Transverse colon (tissue), 4 donors: ENCODE data around the gene CFAP54. TPM values are rescaled to one million over a fixed set of nuclear protein-coding genes. Genes with fewer than 3 reads are reported as not detected.

Source experiments
- DNase-seq: peaks from one replicate; pipeline ENCODE4 v3.0.0-alpha.2; 2019
- H3K27ac ChIP-seq, 4 donors: fragments of 200-600 bp; sonication (generic); 2 replicates each; pipeline ENCODE4 v1.5.1; 2016 to 2018; ENCODE audit warnings: inconsistent platforms in 4 of 4
- H3K27me3 ChIP-seq: fragments of 200-600 bp; sonication (generic); 2 replicates; pipeline ENCODE4 v1.5.1; 2017; ENCODE audit warnings: inconsistent platforms
- H3K36me3 ChIP-seq, 4 donors: fragments of 200-600 bp; sonication (generic); 2 replicates each; pipeline ENCODE4 v1.5.1; 2017 to 2019; ENCODE audit warnings: inconsistent platforms in 4 of 4
- H3K4me1 ChIP-seq, 4 donors: fragments of 200-600 bp; sonication (generic); 2 replicates each; pipeline ENCODE4 v1.5.1; 2017 to 2020; ENCODE audit warnings: inconsistent platforms in 4 of 4
- H3K4me3 ChIP-seq, 4 donors: fragments of 200-600 bp; sonication (generic); 1 replicate in 1 of 4; 2 replicates in 3 of 4; pipeline versions ENCODE4 v1.5.1 to v1.6.1; 2017 to 2019; ENCODE audit warnings: inconsistent platforms in 4 of 4
- H3K9me3 ChIP-seq, 2 donors: fragments of 200-600 bp; sonication (generic); 2 replicates each; pipeline ENCODE4 v1.5.1; 2017 to 2019; ENCODE audit warnings: inconsistent platforms in 2 of 2
- EP300 ChIP-seq: sonication (generic); formaldehyde crosslinking; IDR thresholded peaks from one replicate; pipeline ENCODE4 v1.6.1; 2017; ENCODE audit warnings: antibody characterized with exemption, low read depth
- POLR2A ChIP-seq: fragments of 450-650 bp; IDR thresholded peaks from one replicate; pipeline ENCODE4 v1.6.1; 2016; ENCODE audit warnings: antibody characterized with exemption, mild to moderate bottlenecking, moderate library complexity
- POLR2AphosphoS5 ChIP-seq, 3 donors: sonication (generic); formaldehyde crosslinking; IDR thresholded peaks; one replicate each; pipeline ENCODE4 v1.6.1; 2016; ENCODE audit warnings: antibody characterized with exemption in 3 of 3
- whole genome bisulfite sequencing, 2 donors: methylation state at CpG; one replicate each; pipeline ENCODE4 v1.1.5; 2018; ENCODE audit warnings: low coverage in 1 of 2; 5-methylcytosine and 5-hydroxymethylcytosine counted together
- in situ Hi-C, 4 donors: fragments of 200-750 bp; cut with MboI; loops; one replicate each; pipeline versions ENCODE4 v1.15.0 to v1.15.1; 2017; ENCODE audit warnings: low sequenced_read_pairs in 3 of 4, low pct_ligation_motif_present in 1 of 4, low pct_unique_long_range_greater_than_20kb in 1 of 4
- intact Hi-C: fragments of 100-400 bp; cut with DNase I; formaldehyde crosslinking; loops from one replicate; pipeline ENCODE4 v1.15.1; 2023; ENCODE audit warnings: low total_unique reads
- total RNA-seq, 4 donors: library from RNA; depleted of rRNA; stranded (reverse); fragments of >200 nt; gene quantifications; one replicate each; pipeline ENCODE4 v1.1.0, GENCODE V29; 2016
- TF ChIP-seq, protein P1 (sequence below), 5 experiments: fragments of 200-600 bp in 3 of 5; fragments of 450-650 bp in 2 of 5; sonication (generic) in 3 of 5; IDR thresholded peaks; 1 replicate in 2 of 5; 2 replicates in 3 of 5; pipeline ENCODE4 v1.5.1; 2016 to 2017; ENCODE audit warnings: antibody characterized with exemption in 5 of 5, inconsistent platforms in 3 of 5, mild to moderate bottlenecking in 2 of 5, moderate library complexity in 1 of 5

CFAP54 gene
- total RNA-seq, 4 donors from 2014 or later = 0.14 to 22.3 (median 2.1) TPM; not detected in 1

DNA sequence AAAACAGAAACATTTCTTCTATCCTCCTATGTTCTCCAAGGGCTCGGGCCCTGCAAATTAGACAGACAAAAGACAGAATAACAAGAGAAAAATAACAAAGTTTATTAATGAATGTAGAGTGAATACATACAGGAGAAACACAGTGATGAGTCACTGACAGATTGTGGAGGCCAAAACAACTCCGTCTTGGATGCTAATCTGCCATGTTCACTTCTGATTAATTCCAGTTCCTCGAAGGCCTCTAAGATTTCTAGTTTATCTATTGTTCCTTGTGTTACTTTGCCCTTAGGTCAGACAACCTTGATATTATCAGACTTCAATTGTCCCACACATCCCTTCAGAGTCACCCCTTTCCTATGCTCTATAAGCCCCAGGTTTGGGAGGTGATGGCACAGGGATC is 390.8 kb downstream of the CFAP54 start:
- Histone ChIP-seq H3K4me3 (no peak overlapping the region), H3K36me3 (no peaks in the 10 kb centered on the region), H3K4me1 (no peaks in the 10 kb centered on the region), H3K27ac (no peak overlapping the region), H3K9me3 (no peaks in the 10 kb centered on the region), H3K27me3 (no peaks in the 10 kb centered on the region)
- in situ Hi-C loops (no loop called here), intact Hi-C loops (no loop called here)
- 84 to 100% methylated on average over 2 to 3 of the region's 3 CpGs for WGBS, 2 donors
- TF ChIP-seq POLR2AphosphoS5 (IDR thresholded peaks at IDR 0.05) = no peak
- no peak for TF ChIP-seq POLR2A
- TF ChIP-seq, protein P1, sequence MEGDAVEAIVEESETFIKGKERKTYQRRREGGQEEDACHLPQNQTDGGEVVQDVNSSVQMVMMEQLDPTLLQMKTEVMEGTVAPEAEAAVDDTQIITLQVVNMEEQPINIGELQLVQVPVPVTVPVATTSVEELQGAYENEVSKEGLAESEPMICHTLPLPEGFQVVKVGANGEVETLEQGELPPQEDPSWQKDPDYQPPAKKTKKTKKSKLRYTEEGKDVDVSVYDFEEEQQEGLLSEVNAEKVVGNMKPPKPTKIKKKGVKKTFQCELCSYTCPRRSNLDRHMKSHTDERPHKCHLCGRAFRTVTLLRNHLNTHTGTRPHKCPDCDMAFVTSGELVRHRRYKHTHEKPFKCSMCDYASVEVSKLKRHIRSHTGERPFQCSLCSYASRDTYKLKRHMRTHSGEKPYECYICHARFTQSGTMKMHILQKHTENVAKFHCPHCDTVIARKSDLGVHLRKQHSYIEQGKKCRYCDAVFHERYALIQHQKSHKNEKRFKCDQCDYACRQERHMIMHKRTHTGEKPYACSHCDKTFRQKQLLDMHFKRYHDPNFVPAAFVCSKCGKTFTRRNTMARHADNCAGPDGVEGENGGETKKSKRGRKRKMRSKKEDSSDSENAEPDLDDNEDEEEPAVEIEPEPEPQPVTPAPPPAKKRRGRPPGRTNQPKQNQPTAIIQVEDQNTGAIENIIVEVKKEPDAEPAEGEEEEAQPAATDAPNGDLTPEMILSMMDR (IDR thresholded peaks at IDR 0.05) = no peak
- no peak for TF ChIP-seq EP300
- no peak for DNase-seq

DNA sequence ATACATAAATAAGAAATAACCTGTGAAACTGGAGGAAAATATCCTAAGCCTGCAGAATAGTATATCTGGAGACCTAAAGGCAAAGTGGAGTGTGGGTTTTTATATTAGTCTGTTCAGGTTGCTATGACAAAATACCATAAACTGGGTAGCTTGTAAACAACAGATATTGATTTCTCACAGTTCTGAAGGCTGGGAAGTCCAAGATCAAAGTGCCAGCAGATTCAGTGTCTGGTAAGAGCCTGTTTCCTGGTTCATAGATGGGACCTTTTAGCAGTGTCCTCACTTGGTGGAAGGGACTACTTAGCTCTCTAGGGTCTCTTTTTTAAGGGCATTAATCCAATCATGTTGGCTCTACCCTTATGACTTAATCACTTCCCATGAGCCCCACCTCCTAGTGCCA is 392.2 kb downstream of the CFAP54 start:
- in situ Hi-C loops = no loop called here
- DNase-seq = no peak

DNA sequence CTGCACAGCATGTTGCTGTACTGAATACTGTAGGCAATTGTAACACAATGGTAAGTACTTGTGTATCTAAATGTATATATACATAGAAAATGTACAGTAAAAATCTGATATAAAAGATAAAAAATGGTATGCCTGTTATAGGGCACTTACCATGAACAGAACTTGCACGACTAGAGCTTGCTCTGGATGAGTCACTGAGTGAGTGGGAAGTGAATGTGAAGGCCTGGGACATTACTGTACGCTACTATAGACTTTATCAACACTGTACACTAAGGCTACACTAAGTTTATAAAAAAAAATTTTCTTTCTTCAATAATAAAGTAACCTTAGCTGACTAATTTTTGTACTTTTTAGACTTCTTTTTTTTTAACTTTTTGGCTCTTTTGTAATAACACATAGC is 393.5 kb downstream of the CFAP54 start:
- intact Hi-C loops (no loop called here), in situ Hi-C loops (no loop called here)
- H3K9me3 ChIP-seq = no peaks in the 10 kb centered on the region
- WGBS, 2 donors = 47 to 68% methylated on average over 2 of the region's 2 CpGs
- no peak overlapping the region for H3K4me3 ChIP-seq
- H3K4me1 ChIP-seq = no peaks in the 10 kb centered on the region
- H3K27ac ChIP-seq = no peak overlapping the region
- TF ChIP-seq EP300 = no peak
- TF ChIP-seq POLR2AphosphoS5 (IDR thresholded peaks at IDR 0.05) = no peak
- no peak for TF ChIP-seq POLR2A
- no peaks in the 10 kb centered on the region for H3K27me3 ChIP-seq
- DNase-seq = no peak
- H3K36me3 ChIP-seq = no peaks in the 10 kb centered on the region

More for the DNA sequence above, 392.2 kb downstream of the CFAP54 start:
- Histone ChIP-seq H3K36me3 (no peaks in the 10 kb centered on the region), H3K4me1 (no peaks in the 10 kb centered on the region), H3K9me3 (no peaks in the 10 kb centered on the region), H3K27ac (no peak overlapping the region), H3K4me3 (no peak overlapping the region), H3K27me3 (no peaks in the 10 kb centered on the region)
- TF ChIP-seq POLR2A (no peak), EP300 (no peak), POLR2AphosphoS5 (IDR thresholded peaks at IDR 0.05) (no peak)
- TF ChIP-seq, protein P1 (IDR thresholded peaks at IDR 0.05) = no peak
- intact Hi-C loops = no loop called here

DNA sequence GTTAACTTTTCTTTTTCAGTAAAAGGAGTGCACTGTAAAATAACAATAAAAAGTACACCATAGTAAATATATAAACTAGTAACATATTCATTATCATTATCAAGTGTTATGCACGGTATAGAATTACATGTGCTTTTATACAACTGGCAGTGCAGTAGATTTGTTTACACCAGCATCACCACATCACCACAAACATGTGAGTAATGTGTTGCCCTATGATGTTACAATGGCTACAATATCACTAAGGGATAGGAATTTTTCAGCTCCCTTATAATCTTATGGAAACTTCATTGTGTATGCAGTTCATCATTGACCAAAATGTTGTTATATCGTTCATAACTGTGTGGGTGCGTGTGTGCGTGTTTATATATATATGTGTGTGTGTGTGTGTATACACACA is 394.2 kb downstream of the CFAP54 start:
- H3K27me3 ChIP-seq = no peaks in the 10 kb centered on the region
- no peaks in the 10 kb centered on the region for H3K9me3 ChIP-seq
- TF ChIP-seq, protein P1 (IDR thresholded peaks at IDR 0.05) = no peak
- TF ChIP-seq POLR2A (no peak), EP300 (no peak)
- intact Hi-C loops (no loop called here), in situ Hi-C loops (no loop called here)
- WGBS, 2 donors = 89 to 90% methylated on average over 4 of the region's 4 CpGs
- no peak overlapping the region for H3K4me3 ChIP-seq
- H3K4me1 ChIP-seq = no peaks in the 10 kb centered on the region
- no peak for DNase-seq
- no peak overlapping the region for H3K27ac ChIP-seq
- no peaks in the 10 kb centered on the region for H3K36me3 ChIP-seq

DNA sequence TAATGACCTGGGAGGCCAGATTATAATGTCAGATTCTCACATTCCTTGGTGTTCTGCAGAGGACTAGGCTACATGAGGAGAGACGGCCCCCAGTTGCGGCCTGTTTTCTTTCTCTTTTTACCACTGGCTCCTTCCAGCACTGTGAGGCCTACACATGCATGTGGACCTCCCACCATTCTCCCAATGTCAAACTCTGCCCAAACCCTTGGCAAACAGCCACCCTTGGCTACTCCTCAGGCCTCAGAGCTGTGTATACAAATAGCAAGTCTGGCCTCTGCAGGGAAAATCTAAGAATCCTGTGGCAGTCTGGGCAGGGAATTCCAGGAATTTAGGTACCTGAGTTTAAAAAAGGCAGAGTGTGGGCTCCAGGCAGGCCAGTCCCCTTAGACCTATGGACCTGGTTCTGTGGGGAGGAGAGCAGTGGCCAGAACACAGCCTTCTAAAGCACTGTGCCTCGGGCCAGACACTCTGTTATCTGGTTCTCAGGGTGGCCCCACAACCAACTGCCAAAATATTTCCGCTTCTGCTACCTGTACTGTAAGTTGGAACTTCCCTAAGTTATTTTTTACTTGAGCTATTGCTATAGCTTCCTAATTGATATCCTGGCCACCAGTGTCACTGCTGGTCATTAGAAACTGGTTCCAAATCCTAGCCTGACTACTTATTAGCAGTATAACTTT is 397.8 kb downstream of the CFAP54 start:
- DNase-seq = no peak
- in situ Hi-C loops = no loop called here
- Histone ChIP-seq H3K4me3 (no peak overlapping the region), H3K9me3 (no peaks in the 10 kb centered on the region), H3K4me1 (peaks cover 0 to 2% (median 0%) of the 10 kb centered on the region in 4 donors), H3K27me3 (no peaks in the 10 kb centered on the region), H3K27ac (no peak overlapping the region), H3K36me3 (no peaks in the 10 kb centered on the region)
- intact Hi-C loops = no loop called here
- TF ChIP-seq, protein P1 (IDR thresholded peaks at IDR 0.05) = no peak
- no peak for TF ChIP-seq POLR2A
- no peak for TF ChIP-seq POLR2AphosphoS5 (IDR thresholded peaks at IDR 0.05)
- no peak for TF ChIP-seq EP300
- 60 to 72% methylated on average over 3 to 4 of the region's 4 CpGs for WGBS, 2 donors
